Esophagus squamous epithelium (tissue), 4 donors: ENCODE measurements around the gene FRMD4A.

Experiments
- POLR2A ChIP-seq, 4 donors: fragments of 450-650 bp; IDR thresholded peaks; one replicate each; pipeline ENCODE4 v1.6.1; 2017; ENCODE audit warnings: antibody characterized with exemption in 4 of 4, mild to moderate bottlenecking in 4 of 4, moderate library complexity in 3 of 4
- TF ChIP-seq, protein P1 (sequence below), 6 experiments: fragments of 450-650 bp in 4 of 6; fragments of 200-600 bp in 2 of 6; sonication (generic) in 2 of 6; IDR thresholded peaks; one replicate each; pipeline ENCODE4 v1.5.1; 2016 to 2019; ENCODE audit warnings: antibody characterized with exemption in 6 of 6, mild to moderate bottlenecking in 4 of 6, moderate library complexity in 4 of 6

DNA sequence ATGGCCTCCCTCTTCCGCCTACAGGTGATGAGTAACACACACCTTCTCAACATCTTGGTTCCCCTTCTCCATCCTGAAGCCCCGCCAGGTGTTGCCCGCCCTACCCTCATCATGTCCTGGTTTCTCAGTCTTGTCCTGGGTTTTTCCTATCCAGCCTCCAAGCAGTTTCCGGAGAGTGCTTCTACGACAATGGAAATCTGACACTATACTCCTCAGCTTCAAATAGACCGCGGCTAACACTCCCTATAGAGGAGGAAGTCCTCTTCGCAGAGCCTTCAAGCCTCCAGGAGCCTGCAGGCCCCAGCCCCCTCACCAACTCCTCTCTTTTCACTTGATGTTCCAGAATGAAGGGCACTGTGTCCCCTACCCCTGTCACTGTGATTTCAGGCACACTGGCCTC lies 596.6 kb downstream of the FRMD4A start:
- TF ChIP-seq POLR2A (IDR thresholded peaks at IDR 0.05), result no peak
- TF ChIP-seq, protein P1, sequence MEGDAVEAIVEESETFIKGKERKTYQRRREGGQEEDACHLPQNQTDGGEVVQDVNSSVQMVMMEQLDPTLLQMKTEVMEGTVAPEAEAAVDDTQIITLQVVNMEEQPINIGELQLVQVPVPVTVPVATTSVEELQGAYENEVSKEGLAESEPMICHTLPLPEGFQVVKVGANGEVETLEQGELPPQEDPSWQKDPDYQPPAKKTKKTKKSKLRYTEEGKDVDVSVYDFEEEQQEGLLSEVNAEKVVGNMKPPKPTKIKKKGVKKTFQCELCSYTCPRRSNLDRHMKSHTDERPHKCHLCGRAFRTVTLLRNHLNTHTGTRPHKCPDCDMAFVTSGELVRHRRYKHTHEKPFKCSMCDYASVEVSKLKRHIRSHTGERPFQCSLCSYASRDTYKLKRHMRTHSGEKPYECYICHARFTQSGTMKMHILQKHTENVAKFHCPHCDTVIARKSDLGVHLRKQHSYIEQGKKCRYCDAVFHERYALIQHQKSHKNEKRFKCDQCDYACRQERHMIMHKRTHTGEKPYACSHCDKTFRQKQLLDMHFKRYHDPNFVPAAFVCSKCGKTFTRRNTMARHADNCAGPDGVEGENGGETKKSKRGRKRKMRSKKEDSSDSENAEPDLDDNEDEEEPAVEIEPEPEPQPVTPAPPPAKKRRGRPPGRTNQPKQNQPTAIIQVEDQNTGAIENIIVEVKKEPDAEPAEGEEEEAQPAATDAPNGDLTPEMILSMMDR (IDR thresholded peaks at IDR 0.05), result no peak
